K562 (cell line): ENCODE results near the gene TMC8. TPM values are rescaled to one million over a fixed set of nuclear protein-coding genes. Genes with fewer than 3 reads are reported as not detected.

Experiments
- ATF3 ChIP-seq, 2 experiments: fragments of 450-650 bp in 1 of 2; sonication (generic) in 1 of 2; formaldehyde crosslinking in 1 of 2; IDR thresholded peaks in 1 of 2; conservative IDR thresholded peaks in 1 of 2; 2 replicates each; pipeline versions ENCODE4 v1.6.1 to v1.8.1; 2016 to 2023; ENCODE audit warnings: mild to moderate bottlenecking in 2 of 2, moderate library complexity in 2 of 2, inconsistent platforms in 1 of 2, missing genetic modification reagents in 1 of 2
- ATF7 ChIP-seq: fragments of 450-650 bp; IDR thresholded peaks from 2 replicates; pipeline ENCODE4 v1.7.1; 2014; ENCODE audit warnings: mild to moderate bottlenecking, moderate library complexity
- CHD2 ChIP-seq: IDR thresholded peaks from 2 replicates; pipeline ENCODE4 v1.6.1; 2011; ENCODE audit warnings: low read depth, low read length
- E2F6 ChIP-seq, 2 experiments: IDR thresholded peaks; 2 replicates each; pipeline ENCODE4 v1.6.1; 2011; ENCODE audit warnings: borderline replicate concordance in 1 of 2, control low read depth in 1 of 2, low read depth in 1 of 2, low read length in 1 of 2, mild to moderate bottlenecking in 1 of 2, mixed read lengths in 1 of 2, moderate library complexity in 1 of 2; ENCODE audit not compliant: insufficient read depth in 1 of 2, insufficient read length in 1 of 2, poor library complexity in 1 of 2, severe bottlenecking in 1 of 2; ENCODE audit errors: extremely low read depth in 1 of 2
- ETV6 ChIP-seq, 3 experiments: fragments of 150-350 bp in 1 of 3; sonication (generic) in 1 of 3; formaldehyde crosslinking in 1 of 3; IDR thresholded peaks; 2 replicates each; pipeline versions ENCODE4 v1.6.1 to v1.8.0; 2014 to 2022; ENCODE audit warnings: borderline replicate concordance in 2 of 3, low read depth in 2 of 3, antibody characterized with exemption in 1 of 3, low read length in 1 of 3, mild to moderate bottlenecking in 1 of 3, missing genetic modification reagents in 1 of 3
- FOXK1 ChIP-seq: sonication (generic); formaldehyde crosslinking; IDR thresholded peaks from 2 replicates; pipeline ENCODE4 v1.8.0; 2022; ENCODE audit warnings: missing genetic modification reagents, mild to moderate bottlenecking, borderline replicate concordance
- GATA2 ChIP-seq: sonication (generic); formaldehyde crosslinking; IDR thresholded peaks from 2 replicates; pipeline ENCODE4 v1.4.0; 2020; ENCODE audit warnings: mild to moderate bottlenecking, missing genetic modification reagents
- HMG20A ChIP-seq: fragments of 450-650 bp; formaldehyde crosslinking; conservative IDR thresholded peaks from 2 replicates; pipeline ENCODE4 v1.4.0; 2020; ENCODE audit warnings: mild to moderate bottlenecking, mixed read lengths
- JUND ChIP-seq, 2 experiments: IDR thresholded peaks; 2 replicates in 1 of 2; 3 replicates in 1 of 2; pipeline ENCODE4 v1.6.1; 2011; ENCODE audit warnings: borderline replicate concordance in 2 of 2, low read depth in 2 of 2, low read length in 2 of 2, improper control_type of control experiment in 1 of 2, missing biosample characterization in 1 of 2, missing genetic modification characterization in 1 of 2, missing genetic modification reagents in 1 of 2
- MED1 ChIP-seq: sonication (generic); formaldehyde crosslinking; IDR thresholded peaks from 2 replicates; pipeline ENCODE4 v1.8.1; 2023; ENCODE audit warnings: missing genetic modification reagents, borderline replicate concordance
- NBN ChIP-seq: fragments of 450-650 bp; IDR thresholded peaks from 2 replicates; pipeline ENCODE4 v1.6.1; 2016; ENCODE audit warnings: low read depth, mild to moderate bottlenecking
- NUFIP1 ChIP-seq: fragments of 450-650 bp; IDR thresholded peaks from 2 replicates; pipeline ENCODE4 v1.6.1; 2018; ENCODE audit not compliant: partially characterized antibody
- PTBP1 ChIP-seq: fragments of 200-400 bp; formaldehyde crosslinking; IDR thresholded peaks from 2 replicates; pipeline ENCODE4 v1.6.1; 2017; ENCODE audit warnings: low read depth, low read length
- RFX5 ChIP-seq: IDR thresholded peaks from 2 replicates; pipeline ENCODE4 v1.6.1; 2011; ENCODE audit warnings: low read depth, mild to moderate bottlenecking, improper control_type of control experiment, low read length
- SAFB2 ChIP-seq: fragments of 200-400 bp; formaldehyde crosslinking; IDR thresholded peaks from 2 replicates; pipeline ENCODE4 v1.6.1; 2018; ENCODE audit warnings: borderline replicate concordance, low read length, low read depth, moderate library complexity; ENCODE audit not compliant: severe bottlenecking
- SIX5 ChIP-seq, 2 experiments: IDR thresholded peaks; 2 replicates each; pipeline ENCODE4 v1.6.1; 2011; ENCODE audit warnings: low read length in 2 of 2, borderline replicate concordance in 1 of 2, low read depth in 1 of 2, mild to moderate bottlenecking in 1 of 2, moderate library complexity in 1 of 2; ENCODE audit not compliant: insufficient read depth in 1 of 2
- SMARCC2 ChIP-seq: fragments of 450-650 bp; IDR thresholded peaks from 2 replicates; pipeline ENCODE4 v1.6.1; 2017; ENCODE audit warnings: antibody characterized with exemption, moderate library complexity, mild to moderate bottlenecking, low read depth
- TAF9B ChIP-seq: fragments of 450-650 bp; IDR thresholded peaks from 2 replicates; pipeline ENCODE4 v1.6.1; 2018; ENCODE audit warnings: mild to moderate bottlenecking; ENCODE audit not compliant: partially characterized antibody
- THAP12 ChIP-seq: fragments of 250-450 bp; sonication (Bioruptor Pico); IDR thresholded peaks from 2 replicates; pipeline ENCODE4 v1.9.0; 2021; ENCODE audit warnings: mild to moderate bottlenecking, inconsistent platforms
- YY1 ChIP-seq, 3 experiments: IDR thresholded peaks; 2 replicates each; pipeline ENCODE4 v1.6.1; 2011; ENCODE audit warnings: low read length in 2 of 3, mild to moderate bottlenecking in 2 of 3, moderate library complexity in 2 of 3, borderline replicate concordance in 1 of 3, control low read depth in 1 of 3, low read depth in 1 of 3; ENCODE audit not compliant: insufficient read depth in 3 of 3, insufficient replicate concordance in 2 of 3, control insufficient read depth in 1 of 3, insufficient read length in 1 of 3; ENCODE audit errors: extremely low read depth in 1 of 3
- polyA plus RNA-seq, 8 experiments: library from polyadenylated mRNA; depleted of rRNA in 4 of 8; stranded (reverse) in 5 of 8; unstranded in 3 of 8; fragments of >200 nt; fragmentation: Nextera tagmentation in 2 of 8; fragmentation: Illumina TruSeq in 1 of 8; extraction: Ambion mirVana in 2 of 8; extraction: Trizol in 1 of 8; gene quantifications; 2 replicates each; pipeline versions ENCODE4 v1.2.1 to v1.2.3, GENCODE V29; 2011 to 2014; ENCODE audit warnings: inconsistent platforms in 1 of 8, missing spikeins in 1 of 8
- total RNA-seq, 7 experiments: library from RNA; depleted of rRNA in 6 of 7; stranded (reverse); fragments of >200 nt in 6 of 7; fragmentation: Illumina TruSeq in 2 of 7; extraction: Trizol in 2 of 7; gene quantifications; 2 replicates each; pipeline versions ENCODE4 v1.2.1 to v1.2.3, GENCODE V29; 2011 to 2021; ENCODE audit warnings: low replicate concordance in 1 of 7

Gene TMC8
- total and polyA plus RNA-seq, 9 of the 15 experiments (the other 6 are each of a cell fraction or from before 2014, with no cell fraction given) = 0.13 to 10.9 (median 2.8) TPM

GRCh38 chr17:78128551-78129350 is 1.8 kb upstream of the TMC8 start, which contains the start of gene TMC6 (continued):
- no peak for TF ChIP-seq SIX5 (IDR thresholded peaks at IDR 0.05; ENCODE audit: borderline replicate concordance in 1 of 2, insufficient read depth in 1 of 2, low read depth in 1 of 2, low read length in 2 of 2)
- no peak for TF ChIP-seq NUFIP1
- TF ChIP-seq SMARCC2 = peak; percentile 44; the same call in 1 of the 2 replicates
- TF ChIP-seq PTBP1 = no peak
- peak; percentile 76 for TF ChIP-seq TAF9B
- no peak for TF ChIP-seq HMG20A (CRISPR knock-in tag)
- TF ChIP-seq E2F6 (IDR thresholded peaks at IDR 0.05; ENCODE audit: borderline replicate concordance in 1 of 2, extremely low read depth in 1 of 2, insufficient read depth in 1 of 2, insufficient read length in 1 of 2, low read depth in 1 of 2, low read length in 1 of 2, poor library complexity in 1 of 2, severe bottlenecking in 1 of 2) = peak in 1 of 2 experiments; percentile 39
- TF ChIP-seq CHD2 = no peak
- no peak for TF ChIP-seq SAFB2
- peak in 1 of 3 experiments; percentile 16 for TF ChIP-seq YY1 (IDR thresholded peaks at IDR 0.05; ENCODE audit: borderline replicate concordance in 1 of 3, control insufficient read depth in 1 of 3, extremely low read depth in 1 of 3, insufficient read depth in 3 of 3, insufficient read length in 1 of 3, insufficient replicate concordance in 2 of 3, low read depth in 1 of 3, low read length in 2 of 3)
- TF ChIP-seq NBN = peak; percentile 82
- peak; percentile 84 for TF ChIP-seq JUND (IDR thresholded peaks at IDR 0.05; ENCODE audit: borderline replicate concordance, low read depth, low read length)
- peak; percentile 69; the same call in 1 of the 3 replicates for TF ChIP-seq JUND (tag; IDR thresholded peaks at IDR 0.05; ENCODE audit: borderline replicate concordance, low read depth, low read length)
- no peak for TF ChIP-seq THAP12 (CRISPR knock-in tag)
- TF ChIP-seq ETV6 (IDR thresholded peaks at IDR 0.05; ENCODE audit: borderline replicate concordance in 1 of 2, low read depth in 2 of 2, low read length in 1 of 2) = 0 out of 4 replicates have a peak, but pooled peaks of 1 of the 2 experiments have one; percentile 45
- TF ChIP-seq ETV6 (CRISPR knock-in tag; IDR thresholded peaks at IDR 0.05; ENCODE audit: borderline replicate concordance) = no peak
- TF ChIP-seq RFX5 = no peak
- TF ChIP-seq FOXK1 (CRISPR knock-in tag) = no peak
- peak; percentile 59 for TF ChIP-seq ATF7
- TF ChIP-seq GATA2 (CRISPR knock-in tag) = peak; percentile 84
- TF ChIP-seq MED1 (CRISPR knock-in tag) = no peak
- peak; percentile 65 for TF ChIP-seq ATF3 (IDR thresholded peaks at IDR 0.05)
- no peak for TF ChIP-seq ATF3 (CRISPR knock-in tag; conservative IDR thresholded peaks at IDR 0.05)
